Measurements from ENCODE around the gene RBM6. TPM values are rescaled to one million over a fixed set of nuclear protein-coding genes. Genes with fewer than 3 reads are reported as not detected.
"Not testable (repeated sequence)": the region's sequence is repeated elsewhere in the genome, so short reads cannot be mapped to it uniquely, and the experiment has no call there.

The RBM6 gene
- total RNA-seq, 4 donors from 2014 or later = 62.3 to 137 (median 88.4) TPM

GRCh38 chr3:49930168-49930690 lies 9.7 kb upstream of the RBM6 start:
- ATAC-seq (ENCODE audit: low FRiP score) (no peak), DNase-seq (ENCODE audit: low spot score) (no peak)
- no peak for TF ChIP-seq CTCF (IDR thresholded peaks at IDR 0.05)

- no peak for ATAC-seq (ENCODE audit: low FRiP score)
- no peak for TF ChIP-seq CTCF (IDR thresholded peaks at IDR 0.05)
- no peak for DNase-seq (ENCODE audit: low spot score)
Measured at GRCh38 chr3:49930922-49931321, 9.0 kb upstream of the RBM6 start.

GRCh38 chr3:49932281-49932680 lies 7.7 kb upstream of the RBM6 start:
- ATAC-seq (ENCODE audit: low FRiP score); DNase-seq (ENCODE audit: low spot score): not testable (repeated sequence)

- DNase-seq (ENCODE audit: low spot score) (no peak), ATAC-seq (ENCODE audit: low FRiP score) (no peak)
- no peak for TF ChIP-seq CTCF (IDR thresholded peaks at IDR 0.05)
Measured at GRCh38 chr3:49937090-49937489, 2.9 kb upstream of the RBM6 start.

- DNase-seq (ENCODE audit: low spot score) = no peak
- TF ChIP-seq CTCF (IDR thresholded peaks at IDR 0.05) = no peak
- no peak for ATAC-seq (ENCODE audit: low FRiP score)
Measured at GRCh38 chr3:49940667-49941249, 808 bp downstream of the RBM6 start.

- ATAC-seq (ENCODE audit: low FRiP score) = no peak
- no peak for DNase-seq (ENCODE audit: low spot score)
Measured at GRCh38 chr3:49942651-49943050, 2.7 kb downstream of the RBM6 start.

GRCh38 chr3:49952924-49953323 lies 13.0 kb downstream of the RBM6 start:
- DNase-seq (ENCODE audit: low spot score) (no peak), ATAC-seq (ENCODE audit: low FRiP score) (no peak)
- TF ChIP-seq CTCF (IDR thresholded peaks at IDR 0.05) = no peak

More at GRCh38 chr3:49942651-49943050, 2.7 kb downstream of the RBM6 start:
- TF ChIP-seq CTCF (IDR thresholded peaks at IDR 0.05) = no peak

Data from omental fat pad (tissue), 4 donors.